Fibroblast of skin of right biceps (primary cell): Measurements from ENCODE around the gene HPRT1.
"Not testable (repeated sequence)": the region's sequence is repeated elsewhere in the genome, so short reads cannot be mapped to it uniquely, and the experiment has no call there.

Source experiments
- DNase-seq: peaks from one replicate; pipeline ENCODE4 v3.0.0-alpha.2; 2013

HPRT1 gene, protein sequence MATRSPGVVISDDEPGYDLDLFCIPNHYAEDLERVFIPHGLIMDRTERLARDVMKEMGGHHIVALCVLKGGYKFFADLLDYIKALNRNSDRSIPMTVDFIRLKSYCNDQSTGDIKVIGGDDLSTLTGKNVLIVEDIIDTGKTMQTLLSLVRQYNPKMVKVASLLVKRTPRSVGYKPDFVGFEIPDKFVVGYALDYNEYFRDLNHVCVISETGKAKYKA

DNA sequence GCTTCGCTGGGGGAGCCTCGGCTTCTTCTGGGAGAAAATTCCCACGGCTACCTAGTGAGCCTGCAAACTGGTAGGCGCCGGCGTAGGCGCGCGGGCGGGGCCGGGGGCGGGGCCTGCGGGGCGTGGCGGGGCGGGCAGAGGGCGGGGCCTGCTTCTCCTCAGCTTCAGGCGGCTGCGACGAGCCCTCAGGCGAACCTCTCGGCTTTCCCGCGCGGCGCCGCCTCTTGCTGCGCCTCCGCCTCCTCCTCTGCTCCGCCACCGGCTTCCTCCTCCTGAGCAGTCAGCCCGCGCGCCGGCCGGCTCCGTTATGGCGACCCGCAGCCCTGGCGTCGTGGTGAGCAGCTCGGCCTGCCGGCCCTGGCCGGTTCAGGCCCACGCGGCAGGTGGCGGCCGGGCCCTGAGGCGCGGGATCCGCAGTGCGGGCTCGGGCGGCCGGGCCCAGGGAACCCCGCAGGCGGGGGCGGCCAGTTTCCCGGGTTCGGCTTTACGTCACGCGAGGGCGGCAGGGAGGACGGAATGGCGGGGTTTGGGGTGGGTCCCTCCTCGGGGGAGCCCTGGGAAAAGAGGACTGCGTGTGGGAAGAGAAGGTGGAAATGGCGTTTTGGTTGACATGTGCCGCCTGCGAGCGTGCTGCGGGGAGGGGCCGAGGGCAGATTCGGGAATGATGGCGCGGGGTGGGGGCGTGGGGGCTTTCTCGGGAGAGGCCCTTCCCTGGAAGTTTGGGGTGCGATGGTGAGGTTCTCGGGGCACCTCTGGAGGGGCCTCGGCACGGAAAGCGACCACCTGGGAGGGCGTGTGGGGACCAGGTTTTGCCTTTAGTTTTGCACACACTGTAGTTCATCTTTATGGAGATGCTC is at the start of gene HPRT1:
Gene HPRT1, plus strand, starts transcription at position 161 of the 857 bp plus-strand sequence. Its CDS starts 147 bp downstream, at position 308.
- peak; percentile 80 for DNase-seq

DNA sequence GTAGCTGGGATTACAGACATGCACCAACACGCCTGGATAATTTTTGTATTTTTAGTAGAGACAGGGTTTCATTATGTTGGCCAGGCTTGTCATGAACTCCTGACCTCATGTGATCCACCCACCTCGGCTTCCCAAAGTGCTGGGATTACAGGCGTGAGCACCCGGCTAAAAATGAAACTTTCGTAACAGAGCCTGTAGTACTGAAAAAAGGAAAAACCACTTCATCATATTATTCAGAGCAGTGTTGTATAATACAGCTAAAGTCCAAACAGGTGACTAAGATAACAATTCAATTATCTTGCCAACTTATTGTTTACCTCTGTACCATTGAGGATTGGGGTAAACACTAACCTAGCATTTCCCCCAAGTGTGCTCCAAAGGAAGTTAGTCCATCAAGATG is 43.9 kb upstream of the HPRT1 start:
- no peak for DNase-seq

DNA sequence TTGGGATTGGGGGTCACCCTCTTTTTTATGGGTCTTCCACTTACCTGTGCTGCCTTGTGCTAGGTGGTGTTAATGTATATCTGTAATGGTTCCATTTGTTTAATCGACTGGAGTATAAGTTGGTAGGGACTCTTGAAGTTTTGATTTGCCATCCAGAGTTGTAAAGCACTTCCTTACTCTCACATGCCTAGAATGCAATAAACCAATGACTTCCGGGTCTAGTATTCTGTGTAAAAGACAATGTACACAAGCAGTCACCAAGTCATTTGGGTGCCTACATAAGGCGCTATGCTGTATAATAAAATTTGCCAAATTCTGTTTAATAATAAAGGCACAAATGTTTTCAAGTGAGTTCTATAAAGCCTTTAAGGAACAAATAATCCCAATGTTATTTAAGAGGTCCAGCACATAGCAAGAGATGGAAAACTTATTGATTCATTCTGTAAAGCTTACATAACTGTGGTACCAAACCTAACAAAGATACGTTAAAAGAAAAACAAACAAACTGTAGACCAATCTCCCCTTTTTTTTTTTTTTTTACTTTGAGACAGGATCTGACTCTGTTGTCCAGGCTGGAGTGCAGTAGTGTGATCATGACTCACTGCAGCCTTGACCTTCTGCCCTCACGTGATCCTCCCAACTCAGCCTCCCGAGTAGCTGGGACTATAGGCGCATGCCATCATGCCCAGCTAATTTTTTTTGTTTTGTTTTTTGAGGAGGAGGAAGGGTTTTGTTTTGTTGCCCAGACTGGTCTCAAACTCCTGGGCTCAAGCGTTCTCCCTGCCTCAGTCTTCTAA is 41.5 kb upstream of the HPRT1 start:
- DNase-seq, result no peak

DNA sequence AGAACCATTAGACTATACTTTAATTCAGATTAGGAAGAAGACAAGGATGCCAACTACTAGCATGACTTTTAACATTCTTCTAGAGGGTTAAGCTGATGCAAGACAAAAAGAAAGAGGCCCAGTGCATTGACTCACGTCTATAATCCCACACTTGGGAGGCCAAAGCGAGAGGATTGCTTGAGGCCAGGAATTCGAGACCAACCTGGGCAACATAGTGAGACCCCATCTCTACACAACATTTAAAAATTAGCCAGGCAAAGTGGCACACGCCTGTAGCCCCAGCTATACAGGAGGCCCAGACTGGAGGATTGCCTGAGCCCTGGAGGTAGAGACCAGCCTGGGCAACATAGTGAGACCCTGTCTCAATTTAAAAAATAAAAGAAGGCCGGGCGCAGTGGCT is 40.2 kb upstream of the HPRT1 start:
- DNase-seq, result no peak

DNA sequence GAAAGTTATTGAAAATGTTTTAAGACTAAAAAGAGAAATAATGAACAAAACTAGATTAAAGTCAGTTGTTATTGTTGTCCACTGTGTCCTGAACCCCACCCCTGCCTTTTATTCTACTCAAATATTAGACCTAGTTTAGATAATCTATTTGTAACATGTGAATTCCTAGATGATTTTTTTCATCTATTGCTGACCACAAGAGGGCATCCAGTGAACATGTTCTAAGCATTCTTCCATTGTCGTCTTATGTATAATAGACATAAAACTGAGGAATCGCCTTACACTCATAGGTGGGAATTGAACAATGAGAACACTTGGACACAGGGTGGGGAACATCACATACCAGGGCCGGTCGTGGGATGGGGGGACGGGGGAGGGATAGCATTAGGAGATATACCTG is 36.4 kb upstream of the HPRT1 start:
- peak; percentile 22 for DNase-seq

DNA sequence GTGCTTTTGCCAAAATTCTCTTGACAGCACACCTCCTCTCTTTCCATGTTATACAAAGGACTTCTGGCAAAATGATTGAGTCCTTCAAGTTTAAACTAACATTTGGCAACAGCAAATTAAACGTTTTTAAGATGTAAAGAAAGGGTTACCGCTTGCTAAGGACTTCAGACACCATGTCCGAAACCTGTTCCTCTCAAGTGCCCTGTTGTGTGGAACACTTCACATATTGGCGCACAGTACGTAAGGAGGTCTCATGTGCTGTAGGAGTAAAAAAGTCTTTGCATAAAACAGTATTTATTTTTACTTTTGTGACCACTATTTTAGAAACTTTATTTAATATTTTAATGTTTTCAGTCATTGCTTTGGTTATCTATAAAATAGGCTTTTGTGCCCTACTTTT is 33.7 kb upstream of the HPRT1 start:
- DNase-seq, result no peak

DNA sequence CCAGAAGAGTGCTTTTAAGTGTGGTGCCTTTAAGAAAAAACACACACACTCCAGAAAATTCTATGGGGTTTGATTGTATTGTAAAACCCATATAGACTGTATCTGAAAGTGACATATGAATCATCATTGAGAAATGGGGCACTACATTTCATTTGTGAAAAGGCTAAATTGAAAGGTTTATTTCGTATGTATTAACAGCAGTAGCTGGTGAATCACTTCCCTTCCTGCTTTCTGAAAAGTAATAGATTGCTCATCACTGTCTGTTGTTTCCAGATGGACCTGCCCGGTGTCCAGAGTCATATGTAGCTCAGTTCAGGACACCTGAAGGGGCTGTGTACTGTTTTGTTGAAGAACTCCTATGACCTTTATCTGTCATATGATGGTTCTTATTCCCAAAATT is 28.1 kb upstream of the HPRT1 start:
- peak; percentile 66 for DNase-seq

DNA sequence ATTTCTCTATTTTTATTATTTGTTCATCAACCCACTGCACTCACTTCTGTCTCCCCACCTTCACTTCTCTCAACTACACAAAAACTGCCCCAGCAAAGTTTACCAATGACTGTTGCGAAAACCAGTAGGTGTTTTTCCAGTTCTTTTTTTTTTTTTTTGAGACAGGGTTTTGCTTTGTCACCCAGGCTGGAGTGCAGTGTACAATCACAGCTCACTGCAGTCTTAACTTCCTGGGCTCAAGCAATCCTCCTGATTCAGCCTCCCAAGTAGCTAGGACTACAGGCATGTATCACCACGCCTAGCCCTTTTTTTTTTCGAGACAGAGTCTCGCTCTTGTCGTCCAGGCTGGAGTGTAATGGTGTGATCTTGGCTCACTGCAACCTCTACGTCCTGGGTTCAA is 24.1 kb upstream of the HPRT1 start:
- no peak for DNase-seq

DNA sequence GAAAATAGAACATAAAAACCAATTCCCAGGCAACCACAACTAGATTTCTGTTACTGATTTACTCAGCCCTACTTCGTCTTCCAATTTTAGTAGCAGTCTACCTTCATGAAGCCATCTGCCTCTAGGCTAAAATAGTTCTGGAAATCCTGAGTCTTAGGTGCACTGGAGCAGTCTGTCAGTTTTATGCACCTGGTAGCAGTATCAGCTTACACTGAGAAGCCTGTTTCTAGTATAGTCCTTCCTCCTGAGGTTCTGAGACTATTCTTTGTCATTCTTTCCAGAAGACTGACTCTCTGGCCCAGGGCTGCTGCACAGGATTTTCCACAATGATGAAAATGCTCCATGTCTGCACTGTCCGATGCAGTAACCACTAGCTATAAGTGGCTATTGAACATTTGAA is 16.9 kb upstream of the HPRT1 start:
- DNase-seq, result no peak

DNA sequence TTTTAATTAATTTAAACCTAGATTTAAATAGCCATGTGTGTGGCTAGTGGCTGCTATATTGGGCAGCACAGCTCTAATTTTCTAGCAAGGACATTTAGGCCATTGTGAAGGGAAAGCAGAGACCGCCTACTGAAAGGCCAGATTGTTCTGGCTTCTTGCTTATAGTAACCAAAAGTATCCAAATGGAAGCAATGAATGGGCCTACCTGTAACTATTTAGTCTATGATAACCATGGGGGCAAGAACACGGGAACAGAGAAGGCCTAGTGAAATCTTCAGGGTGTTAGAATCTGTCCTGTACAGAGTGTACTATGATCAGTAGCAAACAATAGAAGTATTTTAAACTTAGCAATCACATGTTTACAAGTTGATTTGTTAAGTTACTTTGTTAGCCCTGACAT is 16.5 kb upstream of the HPRT1 start:
- no peak for DNase-seq

DNA sequence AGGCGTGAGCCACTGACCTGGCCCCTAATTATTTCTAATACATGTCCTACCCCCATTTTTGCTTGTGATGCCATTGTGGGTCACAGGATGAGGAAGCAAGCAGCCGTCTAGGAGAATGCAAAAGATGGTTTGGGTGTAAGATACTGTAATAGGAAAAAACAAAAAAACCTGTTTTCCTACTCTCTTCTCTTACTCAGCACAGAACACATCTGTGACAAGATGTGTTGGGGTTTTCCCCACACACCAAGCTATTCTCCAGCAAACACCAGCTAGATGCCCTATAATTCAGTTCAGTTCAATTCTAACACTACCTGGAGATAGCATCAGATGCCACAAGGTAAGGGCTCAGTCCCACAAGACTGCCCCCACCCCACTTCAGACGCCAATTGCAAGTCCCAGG is 15.3 kb upstream of the HPRT1 start:
- DNase-seq, result no peak

DNA sequence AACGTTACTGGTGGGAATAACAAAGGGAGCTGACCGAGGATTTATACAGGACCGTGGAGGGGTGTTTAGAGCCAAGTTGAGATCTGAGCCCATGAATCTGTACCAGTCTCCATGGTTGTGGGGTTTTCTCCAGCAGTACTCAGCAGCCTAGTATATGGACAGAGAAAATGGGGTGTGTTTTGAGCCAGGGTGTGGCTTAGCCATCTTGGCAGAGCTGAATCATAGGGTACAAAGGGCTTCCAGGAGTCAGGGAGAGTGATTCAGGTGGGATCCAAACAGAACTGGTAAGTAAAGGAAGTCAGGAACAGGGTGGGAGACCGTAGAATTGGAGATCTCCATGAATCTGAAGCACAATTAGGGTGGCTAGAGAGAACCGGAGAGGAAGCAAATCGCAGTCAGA is 7.4 kb upstream of the HPRT1 start:
- DNase-seq, result no peak

DNA sequence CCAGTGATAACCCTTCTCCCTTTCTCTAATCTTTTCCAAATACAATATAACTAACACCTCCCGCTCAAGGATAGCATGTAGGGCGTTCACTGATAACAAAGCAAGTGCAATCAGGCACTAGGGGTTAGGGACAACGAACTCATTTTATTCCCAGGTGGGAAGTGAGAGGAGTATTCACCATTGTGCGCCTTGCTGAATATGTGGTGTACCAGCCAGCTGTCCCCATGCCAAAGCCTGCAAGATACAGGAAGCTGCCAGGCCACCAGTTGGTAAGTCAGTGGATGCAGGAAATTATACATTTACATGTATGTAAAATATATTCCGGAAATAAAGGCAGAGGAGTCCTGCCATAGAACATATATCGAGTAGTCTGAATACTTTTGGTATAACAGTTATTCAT is 6.3 kb upstream of the HPRT1 start:
- no peak for DNase-seq

DNA sequence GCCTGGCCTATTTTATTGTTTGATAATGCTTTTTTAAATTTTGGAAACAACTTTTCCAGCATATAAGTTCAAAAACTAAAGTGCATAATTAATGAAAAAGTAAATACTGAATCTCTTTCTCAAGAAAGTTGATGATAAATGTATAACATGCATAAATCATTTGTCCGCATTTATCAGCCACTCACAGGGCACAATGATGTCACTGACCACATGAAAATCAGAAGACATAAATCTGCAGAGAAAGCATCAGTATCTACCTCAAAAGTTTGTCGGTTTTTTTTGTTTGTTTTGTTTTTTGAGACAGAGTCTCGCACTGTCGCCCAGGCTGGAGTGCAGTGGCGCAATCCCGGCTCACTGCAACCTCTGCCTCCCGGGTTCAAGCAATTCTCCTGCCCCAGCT is 5.5 kb upstream of the HPRT1 start:
- DNase-seq, result no peak

DNA sequence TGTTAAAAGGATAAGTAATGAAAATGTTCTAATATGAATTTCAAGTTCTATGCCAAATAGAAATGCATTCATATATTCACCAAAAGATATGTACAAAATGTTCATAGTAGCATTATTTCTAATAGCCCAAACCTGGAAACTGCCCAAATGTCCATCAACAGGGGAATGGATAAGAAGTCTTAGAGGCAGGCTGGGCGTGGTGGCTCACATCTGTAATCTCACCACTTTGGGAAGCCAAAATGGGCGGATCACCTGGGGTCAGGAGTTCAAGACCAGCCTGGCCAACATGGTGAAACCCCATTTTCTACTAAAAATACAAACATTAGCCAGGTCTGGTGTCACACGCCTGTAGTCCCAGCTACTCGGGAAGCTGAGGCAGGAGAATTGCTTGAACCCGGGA is 2.3 kb upstream of the HPRT1 start:
- DNase-seq, result no peak

DNA sequence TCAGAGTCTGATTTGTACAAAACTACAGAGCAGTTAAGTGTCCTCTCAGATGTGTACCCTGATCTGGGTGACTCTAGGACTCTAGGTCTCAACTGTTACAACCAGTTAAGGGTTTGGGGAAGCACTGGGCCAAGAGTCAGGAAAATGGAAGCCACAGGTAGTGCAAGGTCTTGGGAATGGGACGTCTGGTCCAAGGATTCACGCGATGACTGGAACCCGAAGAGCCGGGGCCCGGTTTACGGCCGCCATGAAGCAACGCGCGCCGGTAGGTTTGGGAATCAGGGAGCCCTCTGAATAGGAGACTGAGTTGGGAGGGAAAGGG is 321 bp upstream of the HPRT1 start:
- DNase-seq, result no peak

DNA sequence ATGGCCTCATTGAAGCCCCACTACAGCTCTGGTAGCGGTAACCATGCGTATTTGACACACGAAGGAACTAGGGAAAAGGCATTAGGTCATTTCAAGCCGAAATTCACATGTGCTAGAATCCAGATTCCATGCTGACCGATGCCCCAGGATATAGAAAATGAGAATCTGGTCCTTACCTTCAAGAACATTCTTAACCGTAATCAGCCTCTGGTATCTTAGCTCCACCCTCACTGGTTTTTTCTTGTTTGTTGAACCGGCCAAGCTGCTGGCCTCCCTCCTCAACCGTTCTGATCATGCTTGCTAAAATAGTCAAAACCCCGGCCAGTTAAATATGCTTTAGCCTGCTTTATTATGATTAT is 876 bp downstream of the HPRT1 start:
- peak; percentile 2 for DNase-seq

DNA sequence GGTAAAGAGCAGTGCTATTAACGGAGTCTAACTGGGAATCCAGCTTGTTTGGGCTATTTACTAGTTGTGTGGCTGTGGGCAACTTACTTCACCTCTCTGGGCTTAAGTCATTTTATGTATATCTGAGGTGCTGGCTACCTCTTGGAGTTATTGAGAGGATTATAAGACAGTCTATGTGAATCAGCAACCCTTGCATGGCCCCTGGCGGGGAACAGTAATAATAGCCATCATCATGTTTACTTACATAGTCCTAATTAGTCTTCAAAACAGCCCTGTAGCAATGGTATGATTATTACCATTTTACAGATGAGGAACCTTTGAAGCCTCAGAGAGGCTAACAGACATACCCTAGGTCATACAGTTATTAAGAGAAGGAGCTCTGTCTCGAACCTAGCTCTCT is 1.5 kb downstream of the HPRT1 start:
- DNase-seq, result no peak

DNA sequence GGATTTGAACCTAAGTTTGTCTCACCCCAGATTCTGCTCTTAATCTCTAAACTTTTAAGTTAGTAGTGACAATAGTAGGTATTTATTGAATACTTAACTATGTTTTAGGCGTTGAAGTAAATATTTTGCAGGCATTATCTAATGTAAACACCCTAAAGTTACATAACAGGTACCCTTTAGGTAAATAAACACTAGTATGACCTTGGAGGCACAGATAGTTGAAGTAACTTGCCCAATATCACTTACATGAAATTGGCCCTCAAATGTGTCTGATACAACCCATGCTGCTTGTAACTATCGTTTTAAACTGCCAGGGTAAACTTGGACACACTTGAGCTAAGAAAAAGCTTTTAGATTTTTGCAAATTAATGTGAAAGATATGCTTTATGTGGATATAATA is 3.0 kb downstream of the HPRT1 start:
- no peak for DNase-seq

DNA sequence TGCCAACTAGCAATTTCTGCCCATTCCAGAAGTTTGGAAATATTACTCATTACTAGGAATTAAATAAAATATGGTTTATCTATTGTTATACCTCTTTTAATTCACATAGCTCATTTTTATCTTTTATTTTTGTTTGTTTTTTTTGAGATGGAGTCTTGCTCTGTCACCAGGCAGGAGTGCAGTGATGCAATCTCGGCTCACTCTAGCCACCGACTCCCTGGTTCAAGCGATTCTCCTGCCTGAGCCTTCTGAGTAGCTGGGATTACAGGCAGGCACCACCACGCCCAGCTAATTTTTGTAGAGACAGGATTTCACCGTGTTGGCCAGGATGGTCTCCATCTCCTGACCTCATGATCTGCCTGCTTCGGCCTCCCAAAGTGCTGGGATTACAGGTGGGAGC is 4.5 kb downstream of the HPRT1 start:
- not testable (repeated sequence) for DNase-seq

DNA sequence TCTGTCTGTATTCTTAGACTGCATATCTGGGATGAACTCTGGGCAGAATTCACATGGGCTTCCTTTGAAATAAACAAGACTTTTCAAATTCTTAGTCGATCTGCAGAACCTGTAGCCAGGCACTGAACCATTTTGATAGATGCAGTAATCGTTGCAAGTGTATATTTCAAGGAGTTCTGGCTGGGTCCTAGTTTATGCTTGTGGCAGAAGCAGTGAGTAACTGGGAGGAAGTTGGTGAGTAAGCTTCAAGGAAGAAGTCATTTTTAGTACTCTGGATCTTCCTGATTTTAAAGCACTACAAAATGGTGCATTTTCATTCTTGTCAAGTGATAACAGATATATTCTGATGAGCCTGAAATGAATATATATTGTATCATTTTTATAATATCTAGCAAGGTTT is 9.5 kb downstream of the HPRT1 start:
- peak; percentile 48 for DNase-seq

DNA sequence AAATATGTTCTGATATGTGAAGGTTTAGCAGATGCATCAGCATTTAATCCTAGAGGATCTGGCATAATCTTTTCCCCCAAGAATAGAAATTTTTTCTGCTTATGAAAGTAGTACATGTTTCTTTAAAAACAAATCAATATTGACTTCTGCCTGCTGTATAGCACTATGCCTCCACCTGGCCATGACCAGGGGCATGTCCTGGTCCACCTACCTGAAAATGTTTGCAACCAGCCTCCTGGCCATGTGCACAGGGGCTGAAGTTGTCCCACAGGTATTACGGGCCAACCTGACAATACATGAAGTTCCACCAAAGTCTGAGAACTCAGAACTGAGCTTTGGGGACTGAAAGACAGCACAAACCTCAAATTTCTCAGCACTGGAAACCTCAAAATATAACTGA is 10.0 kb downstream of the HPRT1 start:
- DNase-seq, result no peak

DNA sequence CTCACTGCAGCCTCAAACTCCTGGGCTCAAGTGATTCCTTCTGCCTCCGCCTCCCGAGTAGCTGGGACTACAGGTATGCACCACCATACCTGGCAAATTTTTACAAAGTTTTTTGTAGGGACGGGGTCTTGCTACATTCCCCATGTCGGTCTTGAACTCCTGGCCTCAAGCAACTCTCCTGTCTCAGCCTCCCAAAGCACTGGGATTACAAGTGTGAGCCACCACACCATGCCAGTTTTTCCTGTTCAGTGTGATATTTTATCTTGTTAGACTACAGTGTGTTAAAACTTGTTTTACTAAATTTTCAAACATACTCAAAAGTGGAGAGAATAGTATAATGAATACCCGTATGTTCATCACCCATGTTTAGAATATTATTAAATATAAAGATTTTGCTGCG is 12.1 kb downstream of the HPRT1 start:
- no peak for DNase-seq

DNA sequence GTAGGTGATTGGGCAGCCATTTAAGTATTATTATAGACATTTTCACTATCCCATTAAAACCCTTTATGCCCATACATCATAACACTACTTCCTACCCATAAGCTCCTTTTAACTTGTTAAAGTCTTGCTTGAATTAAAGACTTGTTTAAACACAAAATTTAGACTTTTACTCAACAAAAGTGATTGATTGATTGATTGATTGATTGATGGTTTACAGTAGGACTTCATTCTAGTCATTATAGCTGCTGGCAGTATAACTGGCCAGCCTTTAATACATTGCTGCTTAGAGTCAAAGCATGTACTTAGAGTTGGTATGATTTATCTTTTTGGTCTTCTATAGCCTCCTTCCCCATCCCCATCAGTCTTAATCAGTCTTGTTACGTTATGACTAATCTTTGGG is 16.3 kb downstream of the HPRT1 start:
- DNase-seq, result no peak
